ENCODE measurements around the gene APAF1. TPM values are rescaled to one million over a fixed set of nuclear protein-coding genes. Genes with fewer than 3 reads are reported as not detected.

Gene APAF1
- total and polyA plus RNA-seq, 2 donors (not counting 3 experiments of a cell fraction or from before 2014, with no cell fraction given), result 7.2 to 35.2 TPM

GRCh38 chr12:98671459-98671858, 26.4 kb downstream of the APAF1 start:
- H3K36me3 ChIP-seq (ENCODE audit: control insufficient read depth in 2 of 2, extremely low read depth in 1 of 2, insufficient read depth in 2 of 2, low read length in 2 of 2), result peaks cover 3 to 6% of the 10 kb centered on the region in 2 experiments
- H2AFZ ChIP-seq (ENCODE audit: low read depth, low read length), result no peak overlapping the region
- peaks cover 9% of the 10 kb centered on the region for H3K4me1 ChIP-seq (ENCODE audit: control insufficient read depth, extremely low read depth, insufficient read depth, low read length)
- peak; percentile 49 for DNase-seq (ENCODE audit: low read depth, low spot score)
- no peak overlapping the region for H3K4me2 ChIP-seq (ENCODE audit: insufficient read depth, low read length)
- no peak overlapping the region for H3K27ac ChIP-seq (ENCODE audit: insufficient read depth, low read depth, low read length)
- ChIA-PET CTCF (interaction anchor here (1.0 to 1.6 kb wide), 2 partner anchors 17 to 327 kb away, joined by 5 to 7 read pairs; no protein-coding TSS in a partner anchor), POLR2A (no interaction called here)
- TF ChIP-seq CTCF (IDR thresholded peaks at IDR 0.05; ENCODE audit: extremely low read depth in 1 of 2, insufficient read depth in 1 of 2, low read depth in 1 of 2, low read length in 2 of 2), result no peak
- no peak for TF ChIP-seq GATA2 (IDR thresholded peaks at IDR 0.05; ENCODE audit: insufficient read depth, insufficient read length, low read depth, low read length)
- TF ChIP-seq POLR2A (IDR thresholded peaks at IDR 0.05; ENCODE audit: low read depth, low read length), result no peak
- no peak for TF ChIP-seq EZH2 (IDR thresholded peaks at IDR 0.05; ENCODE audit: borderline replicate concordance, low read depth, low read length, severe bottlenecking)
- TF ChIP-seq FOS (IDR thresholded peaks at IDR 0.05; ENCODE audit: borderline replicate concordance, insufficient read depth, low read length), result no peak
- no peak for TF ChIP-seq POLR2AphosphoS5 (IDR thresholded peaks at IDR 0.05; ENCODE audit: insufficient read depth, low read depth, low read length)
- TF ChIP-seq, protein P1, sequence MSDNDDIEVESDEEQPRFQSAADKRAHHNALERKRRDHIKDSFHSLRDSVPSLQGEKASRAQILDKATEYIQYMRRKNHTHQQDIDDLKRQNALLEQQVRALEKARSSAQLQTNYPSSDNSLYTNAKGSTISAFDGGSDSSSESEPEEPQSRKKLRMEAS (IDR thresholded peaks at IDR 0.05; ENCODE audit: insufficient read depth, insufficient read length), result no peak
- no peak for TF ChIP-seq MYC (IDR thresholded peaks at IDR 0.05; ENCODE audit: low read depth, low read length)
- no peak overlapping the region for H3K9ac ChIP-seq (replicated peaks; ENCODE audit: extremely low read depth, insufficient read depth, low read length)
- H3K9me1 ChIP-seq (replicated peaks; ENCODE audit: control insufficient read depth, extremely low read depth, insufficient read depth, low read length), result peaks cover 2% of the 10 kb centered on the region
- no TSS peak for BruUV-seq (replicated peaks)
- peak; percentile 77 for FAIRE-seq
- dilution Hi-C loops (cut with MboI; ENCODE audit: extremely low pct_ligation_motif_present, low sequenced_read_pairs), result no loop called here
- H3K9me3 ChIP-seq (replicated peaks; ENCODE audit: control insufficient read depth, insufficient read depth, low read length), result no peaks in the 10 kb centered on the region
- H3K4me3 ChIP-seq (replicated peaks in 1 of 3; ENCODE audit: insufficient read depth in 1 of 3, low read depth in 1 of 3, low read length in 3 of 3), result no peak overlapping the region
- no peaks in the 10 kb centered on the region for H4K20me1 ChIP-seq (replicated peaks; ENCODE audit: control insufficient read depth, extremely low read depth, insufficient read depth, low read length)
- no peaks in the 10 kb centered on the region for H3K79me2 ChIP-seq (ENCODE audit: control insufficient read depth, insufficient read depth, low read length)
- intact Hi-C loops (cut with micrococcal nuclease), result no loop called here
- no peaks in the 10 kb centered on the region for H3K27me3 ChIP-seq (ENCODE audit: control insufficient read depth in 2 of 2, insufficient read depth in 2 of 2, low read length in 2 of 2)
